ENCODE measurements around the gene PI4KA.
"Not testable (repeated sequence)": the region's sequence is repeated elsewhere in the genome, so short reads cannot be mapped to it uniquely, and the experiment has no call there.

Gene PI4KA

DNA sequence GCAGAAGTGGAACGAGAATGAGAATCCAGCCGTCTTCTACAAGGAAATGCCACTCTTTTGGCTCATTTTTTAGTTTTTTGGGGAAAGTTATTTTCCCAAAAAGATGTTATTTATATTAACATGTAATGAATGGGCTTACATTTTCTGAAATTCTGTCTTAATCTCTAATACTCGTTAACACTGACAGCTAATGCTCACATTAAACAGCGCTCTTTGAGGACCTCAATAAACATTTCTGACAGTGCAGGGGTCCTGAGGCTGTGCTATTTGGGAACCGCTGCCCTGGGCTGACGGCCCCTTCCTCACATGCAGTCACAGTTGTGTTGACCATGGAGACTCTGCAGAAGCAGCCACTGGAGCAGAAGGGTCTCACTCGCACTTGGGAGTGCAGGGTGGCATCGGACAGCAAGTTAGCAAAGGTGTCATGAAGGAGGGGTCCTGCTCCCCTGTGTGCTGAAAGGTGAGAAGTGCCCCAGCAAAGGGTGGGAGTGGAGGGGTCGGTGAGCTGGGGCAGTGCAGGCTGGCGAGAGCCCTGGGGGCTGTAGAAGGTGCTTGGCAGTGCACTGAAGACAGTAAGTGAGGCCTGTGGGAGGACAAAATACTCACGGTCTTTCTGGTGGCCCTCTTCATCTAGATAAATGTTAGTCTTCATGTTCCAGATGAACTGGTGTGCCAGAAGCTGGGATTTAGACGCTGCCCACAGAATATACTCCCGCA, 137.8 kb downstream of the PI4KA start:
- no peak for DNase-seq

DNA sequence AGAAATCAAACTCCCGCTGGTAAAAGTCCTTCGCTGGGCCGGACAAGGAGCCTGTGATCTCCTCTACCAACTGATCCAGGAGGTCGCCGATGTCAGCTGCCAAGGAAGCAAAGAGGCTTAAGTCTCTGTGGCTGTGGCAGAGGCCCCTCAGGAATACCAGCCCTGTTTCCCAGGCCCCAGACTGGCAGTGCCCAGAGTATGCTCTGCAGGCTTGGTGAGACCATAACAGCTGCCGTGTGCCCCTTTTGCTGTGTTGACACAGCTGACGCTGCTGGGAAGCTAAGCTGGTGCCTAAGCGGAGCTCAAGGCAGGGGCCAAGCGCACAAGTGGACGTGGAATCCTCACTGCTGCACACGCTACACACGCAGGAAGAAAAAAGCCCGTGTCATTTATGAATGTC, 139.9 kb downstream of the PI4KA start:
- not testable (repeated sequence) for DNase-seq

DNA sequence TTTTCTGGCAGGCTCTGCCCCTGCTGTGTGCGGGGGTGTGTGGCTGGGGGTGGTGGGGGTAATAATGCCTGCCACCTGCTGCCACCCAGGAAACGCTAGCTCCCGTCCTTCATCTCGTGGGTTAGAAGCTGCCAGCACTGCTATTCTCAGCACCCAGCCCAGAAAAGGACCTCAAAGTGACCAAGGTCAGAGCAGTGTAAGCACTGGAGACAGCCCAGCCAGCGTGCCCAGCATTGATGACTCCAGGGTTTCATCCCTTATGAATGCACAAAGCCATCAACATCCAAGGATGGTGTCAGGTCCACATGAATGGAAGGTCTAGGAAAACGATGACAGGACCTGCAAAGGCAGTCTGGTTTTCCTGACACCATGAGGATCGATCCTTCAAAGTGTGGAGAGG, 140.6 kb downstream of the PI4KA start:
- not testable (repeated sequence) for DNase-seq

DNA sequence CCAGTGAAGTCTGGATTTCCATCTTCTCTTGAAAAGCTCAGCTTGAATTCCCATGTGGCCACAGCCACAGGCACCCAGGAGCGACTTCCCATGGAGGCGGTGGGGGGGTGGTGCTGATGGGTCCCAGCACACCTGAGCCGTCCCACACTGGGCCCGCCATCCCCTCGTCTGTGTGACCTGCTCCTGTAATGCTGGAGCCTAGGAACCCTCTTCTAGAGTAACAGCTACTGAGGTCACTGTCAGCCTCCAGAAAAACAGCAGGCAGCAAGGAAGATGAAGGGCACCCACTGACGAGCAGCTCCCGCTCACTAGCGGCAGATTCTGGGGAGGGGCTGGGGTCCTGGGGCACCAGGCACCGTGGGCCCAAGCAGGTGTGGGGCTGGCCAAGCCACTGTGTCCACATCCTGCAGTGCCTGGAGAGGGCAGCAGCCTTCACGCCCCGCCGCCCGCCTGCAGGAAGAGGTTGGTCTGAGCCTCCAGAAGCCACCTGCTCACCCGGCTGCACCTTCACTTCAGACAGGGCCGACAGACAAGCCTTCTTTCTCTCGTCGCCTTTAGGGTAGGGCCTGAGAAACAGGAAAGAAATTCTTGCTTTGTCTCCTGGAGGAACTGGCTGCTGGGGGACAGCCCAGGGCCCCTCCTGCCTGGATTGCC, 141.3 kb downstream of the PI4KA start:
- DNase-seq = not testable (repeated sequence)

DNA sequence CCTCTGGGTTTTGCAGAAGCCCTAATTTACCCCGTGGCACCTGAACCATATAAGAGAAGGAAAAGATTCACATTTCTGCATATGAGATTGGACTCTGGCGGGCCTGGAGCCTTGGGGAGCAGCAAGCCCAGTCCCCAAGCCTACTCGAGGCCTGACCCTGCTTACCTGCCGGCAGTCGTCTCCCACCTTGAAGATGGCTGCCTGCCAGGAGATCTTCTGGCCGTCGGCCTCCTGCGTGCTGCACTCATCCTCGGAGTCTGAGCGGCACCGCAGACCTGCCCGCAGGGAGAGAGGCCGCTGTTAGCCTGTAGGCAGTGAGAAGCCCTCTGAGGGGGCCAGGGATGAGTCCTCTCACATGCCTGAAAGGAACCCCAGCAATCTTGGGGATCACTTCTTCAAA, 145.5 kb downstream of the PI4KA start:
- DNase-seq = not testable (repeated sequence)

DNA sequence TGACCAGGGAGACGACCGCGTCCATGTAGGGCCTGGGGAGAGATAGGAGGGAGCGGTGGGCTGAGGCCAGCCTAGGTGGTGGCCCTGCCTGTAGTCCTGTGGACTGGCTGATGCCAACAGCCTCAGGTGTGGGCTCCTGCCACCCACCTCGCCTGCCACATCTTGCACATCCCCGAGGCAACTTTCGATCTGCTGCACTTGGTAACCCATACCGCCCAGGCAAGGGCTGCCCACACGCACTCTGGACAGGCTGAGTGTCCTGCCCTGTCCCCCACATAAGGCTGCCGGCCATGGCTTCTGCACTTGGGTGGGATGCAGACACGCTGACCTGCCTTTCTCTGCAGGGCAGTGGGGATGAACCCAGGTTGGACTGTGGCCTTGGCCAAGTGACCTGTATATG, 148.6 kb downstream of the PI4KA start:
- not testable (repeated sequence) for DNase-seq

DNA sequence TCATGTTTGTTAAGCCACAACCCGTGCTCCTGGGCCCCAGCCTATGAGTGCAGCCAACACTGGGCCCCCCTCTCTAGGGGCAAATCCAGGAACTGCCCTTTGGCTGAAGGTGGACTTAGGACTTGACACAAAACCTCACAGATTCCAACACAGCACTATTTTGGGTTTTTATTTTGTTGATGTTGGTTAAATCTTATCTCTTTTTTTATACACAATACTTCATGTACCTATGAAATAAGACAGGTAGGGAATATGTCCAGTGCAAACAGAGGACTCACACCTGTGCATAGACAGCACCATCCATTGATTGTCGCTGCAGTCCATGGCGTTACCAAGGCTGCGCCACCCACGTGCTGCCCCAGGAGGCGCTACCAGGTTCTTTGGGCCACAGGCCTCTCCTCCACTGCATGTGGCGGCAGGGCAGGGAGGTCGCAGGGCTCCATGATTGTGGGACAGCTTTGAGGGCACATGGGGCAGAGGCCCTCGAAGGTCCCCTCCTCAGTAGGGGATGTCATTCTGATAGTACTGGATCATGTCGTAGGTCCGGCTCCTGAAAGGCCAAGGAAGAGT, 151.0 kb downstream of the PI4KA start:
- DNase-seq = not testable (repeated sequence)

DNA sequence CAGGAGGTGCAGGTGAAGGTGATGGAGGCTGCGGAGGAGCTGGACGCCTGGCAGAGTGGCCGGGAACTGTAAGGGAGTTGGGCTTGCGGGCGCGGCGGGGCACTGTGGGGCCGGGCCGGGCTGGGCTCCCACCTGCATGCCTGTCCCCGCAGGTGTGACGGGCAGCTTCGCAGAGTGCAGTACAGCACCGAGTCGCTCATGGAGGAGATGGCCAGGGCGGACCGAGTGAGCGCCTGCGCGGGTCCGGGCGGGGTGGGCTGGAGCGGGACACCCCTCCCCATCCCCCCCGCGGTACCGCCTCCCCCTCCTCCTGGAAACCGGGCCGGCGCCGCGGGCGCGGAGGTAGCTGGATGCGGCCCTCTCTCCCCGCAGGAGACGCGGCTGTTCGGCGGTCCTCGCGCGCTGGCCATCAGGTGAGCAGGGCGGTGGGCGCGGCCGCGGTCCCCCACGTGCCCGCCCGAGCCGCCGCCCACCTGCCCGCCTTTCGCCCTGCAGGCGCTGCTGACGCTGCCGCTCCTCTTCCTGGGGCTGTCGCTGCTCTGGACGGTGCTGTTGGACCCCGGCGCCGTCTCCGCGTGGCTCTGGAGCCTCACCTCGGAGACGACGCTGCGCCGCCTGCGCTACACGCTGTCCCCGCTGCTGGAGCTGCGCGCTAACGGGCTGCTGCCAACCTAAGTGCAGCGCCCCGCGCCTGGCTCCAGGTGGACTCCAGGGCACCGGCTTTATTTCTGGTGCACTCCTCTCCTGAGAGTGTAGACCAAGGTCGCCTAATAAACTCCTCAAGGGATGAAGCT, 154.6 kb downstream of the PI4KA start:
- DNase-seq = peak; percentile 18

DNA sequence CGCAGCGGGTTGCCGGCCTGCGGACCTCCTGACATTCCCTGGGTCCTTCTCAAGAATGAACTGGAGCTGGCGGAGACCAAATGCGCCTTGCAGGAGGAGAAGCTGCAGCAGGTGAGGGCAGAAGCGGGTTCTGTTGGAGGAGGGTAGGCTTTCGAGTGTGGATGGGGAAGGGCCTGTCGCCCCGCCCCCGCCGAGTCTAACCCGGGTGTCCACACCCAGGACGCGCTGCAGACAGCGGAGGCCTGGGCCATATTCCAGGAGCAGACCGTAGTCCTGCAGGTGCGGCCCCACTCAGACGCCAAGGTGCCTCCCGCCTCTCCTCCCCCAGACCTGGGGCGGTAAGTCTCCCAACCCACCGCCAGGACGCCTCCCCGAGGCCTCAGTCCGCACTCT, 155.2 kb downstream of the PI4KA start:
- DNase-seq = not testable (repeated sequence)

DNA sequence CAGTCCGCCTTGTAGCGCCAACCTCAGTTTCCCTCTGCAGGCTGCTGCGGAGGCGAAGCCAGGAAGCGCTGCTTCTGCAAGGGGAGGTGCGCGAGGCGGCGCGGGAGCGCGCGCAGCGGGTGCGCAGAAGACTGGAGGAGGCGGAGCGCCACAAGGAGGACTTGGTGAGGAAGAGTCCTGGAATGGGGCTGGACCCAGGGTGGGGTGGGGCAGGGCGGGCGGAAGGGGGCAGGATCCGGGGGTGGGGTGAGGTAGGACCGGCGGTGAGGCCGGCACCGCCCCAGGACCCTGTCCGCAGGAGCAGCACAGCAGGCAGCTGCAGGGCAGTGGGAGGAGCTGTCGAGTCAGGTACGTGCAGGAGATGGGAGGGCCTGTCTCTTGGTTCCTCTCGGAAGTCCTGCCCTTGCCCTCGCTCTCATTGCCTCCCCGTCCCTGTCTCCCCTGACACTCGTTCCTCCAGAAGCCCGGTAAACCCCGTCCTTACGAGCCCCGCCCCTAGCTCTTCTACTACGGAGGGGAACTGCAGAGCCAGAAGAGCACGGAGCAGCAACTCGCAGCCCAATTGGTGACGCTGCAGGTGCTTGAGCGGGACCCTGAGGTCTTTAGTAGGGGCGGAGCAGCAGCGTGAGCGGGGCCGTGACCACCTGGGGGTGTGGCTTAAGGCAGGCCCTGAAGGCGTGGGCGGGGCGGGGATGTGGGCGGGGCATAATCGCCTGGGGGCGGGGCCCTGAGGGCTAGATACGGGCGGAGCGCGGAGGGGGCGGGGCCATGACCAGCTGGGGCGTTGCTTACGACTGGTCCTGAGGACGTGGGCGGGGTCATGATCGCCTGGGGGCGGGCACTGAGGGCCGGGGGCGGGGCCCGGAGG, 155.8 kb downstream of the PI4KA start:
- DNase-seq = peak; percentile 98

DNA sequence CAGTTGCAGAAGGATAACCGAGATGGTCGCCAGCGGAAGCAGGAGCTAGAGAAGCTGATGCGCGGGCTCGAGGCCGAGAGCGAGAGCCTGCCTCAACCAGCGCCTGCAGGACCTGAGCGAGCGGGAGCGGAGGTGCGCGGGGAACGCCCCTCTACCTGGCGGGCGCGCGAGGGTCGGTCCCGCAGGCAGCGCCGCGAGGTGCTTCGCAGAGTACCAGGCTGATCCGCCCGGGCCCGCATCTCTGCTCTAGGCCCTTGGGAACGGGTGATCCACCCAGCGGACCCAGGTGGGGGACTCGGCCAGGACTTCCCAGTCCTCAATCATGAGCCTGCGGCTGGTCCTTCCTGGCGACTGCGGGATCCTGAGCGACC, 156.5 kb downstream of the PI4KA start:
- not testable (repeated sequence) for DNase-seq

DNA sequence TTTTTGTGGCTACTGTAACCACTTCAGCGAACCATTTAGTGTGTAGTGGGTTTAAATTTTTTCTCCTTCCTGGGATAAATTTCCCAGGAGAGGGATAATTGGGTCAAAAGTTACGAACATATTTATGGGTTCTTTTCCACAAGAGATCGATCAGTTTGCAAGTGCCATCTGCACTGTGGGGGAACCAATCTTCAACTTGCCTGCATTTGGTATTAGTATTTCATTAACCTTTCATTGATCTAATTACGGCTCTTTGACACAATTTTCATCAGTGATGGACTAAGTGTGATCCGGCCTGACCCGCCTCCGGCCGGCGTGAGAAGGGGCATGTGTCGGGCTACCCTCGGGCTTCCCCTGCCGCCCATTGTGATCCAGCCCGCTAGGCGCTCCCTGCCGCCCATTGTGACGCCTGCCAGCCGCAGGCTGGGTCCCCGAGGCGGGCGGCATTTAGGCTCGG, 156.9 kb downstream of the PI4KA start:
- not testable (repeated sequence) for DNase-seq

DNA sequence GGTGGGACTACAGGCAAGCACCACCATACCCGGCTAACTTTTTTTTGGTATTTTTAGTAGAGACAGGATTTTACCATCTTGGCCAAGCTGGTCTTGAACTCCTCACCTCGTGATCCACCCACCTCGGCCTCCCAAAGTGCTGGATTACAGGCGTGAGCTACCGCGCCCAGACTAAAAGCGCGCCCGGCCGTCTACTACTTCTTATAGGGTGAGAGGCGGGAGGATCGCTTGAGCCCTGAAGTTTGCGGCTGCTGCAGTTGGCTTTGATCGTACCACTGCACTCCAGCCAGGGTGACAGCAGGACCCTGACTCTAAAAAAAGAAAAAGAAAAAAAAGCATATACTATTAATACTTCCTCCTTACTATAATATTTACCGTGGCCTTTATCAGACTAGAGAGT, 158.3 kb downstream of the PI4KA start:
- not testable (repeated sequence) for DNase-seq

DNA sequence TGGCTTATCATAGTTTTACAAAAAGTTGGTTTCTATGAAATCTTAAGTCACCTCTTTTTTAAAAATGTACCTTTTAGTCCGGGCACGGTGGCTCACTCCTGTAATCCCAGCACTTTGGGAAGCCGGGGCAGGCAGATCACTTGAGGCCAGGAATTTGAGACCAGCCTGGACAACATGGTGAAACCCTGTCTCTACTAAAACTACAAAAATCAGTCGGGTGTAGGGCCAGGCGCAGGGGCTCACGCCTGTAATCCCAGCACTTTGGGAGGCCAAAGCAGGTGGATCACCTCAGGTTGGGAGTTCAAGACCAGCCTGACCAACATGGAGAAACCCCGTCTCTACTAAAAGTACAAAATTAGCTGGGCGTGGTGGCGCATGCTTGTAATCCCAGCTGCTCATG, 158.8 kb downstream of the PI4KA start:
- not testable (repeated sequence) for DNase-seq

DNA sequence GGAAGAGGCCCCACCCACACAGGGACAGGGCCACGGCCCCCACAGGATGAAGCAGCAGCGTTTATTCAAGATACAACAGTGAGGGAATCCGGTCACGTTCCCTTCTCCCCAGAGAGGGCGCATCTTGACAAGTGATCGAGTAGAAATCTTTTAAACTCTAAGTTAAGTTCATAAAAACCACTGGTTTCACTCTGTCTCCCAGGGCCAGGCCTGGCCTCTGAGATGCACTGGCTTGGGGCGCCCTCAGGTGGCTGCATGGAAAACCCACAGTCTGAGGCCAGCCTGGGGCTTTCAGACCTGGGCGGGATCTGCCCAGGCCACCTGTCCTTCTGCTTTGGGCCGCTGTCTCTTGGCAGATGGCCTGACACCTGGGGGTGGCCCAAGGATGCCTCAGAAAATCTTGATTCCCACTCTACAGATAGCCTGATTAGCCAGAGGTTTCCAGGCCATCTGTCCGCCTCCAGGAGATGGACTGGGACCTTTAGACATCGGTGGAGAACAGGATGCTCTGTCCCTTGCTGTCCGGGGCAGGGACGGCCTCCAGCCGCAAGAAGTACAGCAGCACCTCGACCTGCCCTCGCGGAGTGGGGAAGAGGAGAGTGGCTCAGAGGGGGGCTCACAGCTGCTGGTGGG, 161.0 kb downstream of the PI4KA start:
- DNase-seq = peak; percentile 83

DNA sequence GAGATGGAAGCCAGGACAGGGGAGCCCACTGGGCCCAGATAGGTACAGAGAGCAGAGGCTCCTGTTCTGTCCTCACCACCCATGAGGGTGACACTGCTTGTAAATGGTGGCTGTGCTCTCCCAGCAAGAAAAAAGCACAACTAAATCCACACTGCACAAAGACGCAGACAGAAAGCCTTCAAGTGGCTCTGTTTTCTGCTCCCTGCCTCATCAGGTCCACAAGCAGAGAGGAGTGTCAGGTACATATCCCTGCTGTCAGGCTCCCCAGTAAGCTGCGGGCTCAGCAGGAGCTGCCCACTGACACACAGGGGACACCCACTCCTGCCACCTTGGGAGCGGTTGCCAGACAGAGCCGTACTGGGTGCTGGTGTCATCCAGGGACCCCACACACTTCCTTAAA, 162.6 kb downstream of the PI4KA start:
- not testable (repeated sequence) for DNase-seq

DNA sequence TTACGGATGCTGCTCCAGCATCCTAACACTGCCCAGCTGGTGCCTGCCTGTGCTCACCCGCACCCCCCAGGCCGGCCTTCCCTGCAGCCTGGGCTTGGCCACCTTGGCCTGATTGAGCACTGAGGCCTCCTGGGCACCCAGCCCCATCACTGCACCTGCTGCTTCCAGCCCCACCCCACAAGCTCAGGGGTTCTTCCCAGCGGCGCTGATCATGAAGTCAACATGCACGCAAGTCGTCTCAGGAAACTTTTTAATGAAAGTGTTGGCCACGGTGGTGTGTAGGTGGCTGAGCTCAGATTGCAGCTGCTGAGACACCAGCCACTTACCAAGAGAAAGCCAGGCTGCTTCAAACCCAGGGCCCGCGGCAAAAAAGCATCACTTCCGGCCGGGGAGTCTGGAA, 163.4 kb downstream of the PI4KA start:
- DNase-seq = not testable (repeated sequence)

DNA sequence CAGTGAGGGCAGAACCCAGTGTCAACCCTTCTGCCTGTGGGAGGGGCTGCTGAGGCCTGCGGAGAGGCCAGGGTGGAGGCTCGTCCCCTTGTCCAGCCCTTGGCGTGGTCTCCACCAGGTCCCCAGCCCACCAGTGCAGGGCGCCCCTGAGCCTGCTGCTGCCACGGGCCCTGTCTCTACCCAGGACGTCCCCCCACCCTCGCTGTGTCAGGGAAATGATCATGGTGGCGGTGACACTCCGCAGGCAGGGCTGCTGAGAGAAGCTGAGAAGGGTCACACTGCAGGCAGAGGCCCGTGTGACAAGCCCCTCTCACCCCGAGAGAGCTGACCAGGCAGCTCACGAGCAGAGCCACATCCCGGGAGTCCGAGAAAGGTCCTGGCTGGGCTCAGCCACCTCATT, 164.4 kb downstream of the PI4KA start:
- DNase-seq = not testable (repeated sequence)

DNA sequence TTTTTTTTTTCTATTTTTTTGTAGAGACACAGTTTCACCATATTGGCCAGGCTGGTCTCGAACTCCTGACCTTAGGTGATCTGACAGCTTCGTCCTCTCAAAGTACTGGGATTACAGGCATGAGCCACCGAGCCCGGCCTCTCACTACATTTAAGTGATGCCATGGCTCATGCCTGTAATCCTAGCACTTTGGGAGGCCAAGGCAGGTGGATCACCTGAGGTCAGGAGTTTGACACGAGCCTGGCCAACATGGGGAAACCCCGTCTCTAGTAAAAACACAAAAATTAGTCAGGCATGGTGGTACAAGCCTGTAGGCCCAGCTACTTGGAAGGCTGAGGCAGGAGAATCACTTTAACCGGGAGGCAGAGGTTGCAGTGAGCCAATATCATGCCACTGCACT, 165.7 kb downstream of the PI4KA start:
- not testable (repeated sequence) for DNase-seq

DNA sequence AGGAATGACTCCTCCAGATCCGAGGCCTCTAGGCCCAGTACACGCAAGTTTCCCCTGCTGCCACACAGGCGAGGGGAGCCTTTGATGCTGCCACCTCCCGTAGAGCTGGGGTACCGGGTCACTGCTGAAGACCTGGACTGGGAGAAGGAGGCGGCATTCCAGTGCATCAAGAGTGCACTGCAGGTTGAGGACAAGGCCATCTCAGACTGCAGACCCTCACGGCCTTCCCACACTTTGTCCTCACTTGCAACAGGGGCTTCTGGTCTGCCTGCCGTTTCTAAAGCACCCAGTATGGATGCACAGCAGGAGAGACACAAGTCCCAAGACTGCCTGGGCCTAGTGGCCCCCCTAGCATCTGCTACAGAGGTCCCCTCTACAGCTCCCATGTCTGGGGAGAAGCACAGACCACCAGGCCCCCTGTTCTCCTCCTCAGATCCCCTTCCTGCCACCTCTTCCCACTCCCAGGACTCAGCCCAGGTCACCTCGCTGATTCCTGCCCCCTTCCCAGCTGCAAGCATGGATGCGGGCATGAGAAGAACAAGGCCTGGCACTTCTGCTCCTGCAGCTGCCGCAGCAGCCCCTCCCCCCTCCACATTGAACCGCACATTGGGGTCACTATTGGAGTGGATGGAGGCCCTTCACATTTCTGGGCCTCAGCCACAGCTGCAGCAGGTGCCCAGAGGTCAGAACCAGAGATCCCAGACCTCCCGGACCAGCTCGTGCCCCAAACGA, 167.9 kb downstream of the PI4KA start:
- not testable (repeated sequence) for DNase-seq
